NCI-H2171 (cell line): ENCODE results near the gene RHPN2.
"Not testable (repeated sequence)": the region's sequence is repeated elsewhere in the genome, so short reads cannot be mapped to it uniquely, and the experiment has no call there.

Experiments used
- DNase-seq: peaks from one replicate; lab custom pipeline; 2025; lab: John Stamatoyannopoulos, UW

Gene RHPN2

DNA sequence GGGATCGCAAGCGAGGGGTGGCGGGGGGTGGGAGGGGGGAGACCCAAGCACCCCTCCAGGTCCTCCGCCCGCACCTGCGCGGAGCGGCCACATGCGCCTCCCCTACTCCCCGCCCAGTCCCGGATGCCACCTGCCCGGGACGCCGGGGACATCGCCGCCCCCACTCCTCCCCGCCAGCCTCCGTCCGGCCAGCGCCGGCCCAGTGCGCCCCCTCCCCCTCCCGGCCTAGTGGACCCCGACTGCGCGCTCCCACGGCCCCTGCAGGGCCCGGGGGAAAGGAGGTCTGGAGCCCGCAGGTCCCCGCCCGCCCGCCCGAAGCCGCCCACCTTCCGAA lies 263 bp downstream of the RHPN2 start:
- peak; percentile 27 for DNase-seq

DNA sequence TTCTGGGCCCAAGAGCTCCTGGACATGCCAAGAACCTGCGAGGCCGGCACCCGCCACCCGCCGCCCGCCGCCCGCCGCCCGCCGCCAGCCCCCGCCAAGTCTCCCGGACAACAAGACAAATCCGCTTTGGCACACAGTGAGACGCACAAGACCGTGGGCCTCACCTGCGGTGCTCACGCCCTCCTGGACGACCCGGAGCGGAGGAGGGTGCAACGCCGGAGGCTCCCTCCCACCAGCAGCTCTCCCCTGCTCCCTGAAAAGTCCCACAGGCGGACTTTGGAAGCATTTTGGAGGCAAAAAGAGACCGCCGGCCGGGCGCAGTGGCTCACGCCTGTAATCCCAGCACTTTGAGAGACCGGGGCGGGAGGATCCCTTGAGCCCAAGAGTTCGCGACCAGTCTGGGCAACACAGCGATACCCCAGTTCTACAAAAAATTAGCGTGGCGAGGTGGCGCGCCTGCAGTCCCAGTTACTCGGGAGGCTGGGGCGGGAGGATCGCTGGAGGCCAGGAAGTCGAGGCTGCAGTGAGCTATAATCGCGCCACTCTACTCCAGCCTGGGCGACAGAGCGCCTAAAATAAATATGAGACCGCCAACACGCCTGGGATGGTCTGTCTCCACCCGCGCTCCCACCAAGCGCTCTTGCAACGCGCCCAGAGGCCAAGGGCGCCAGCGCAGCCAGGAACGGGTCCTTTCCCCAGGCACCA lies 783 bp downstream of the RHPN2 start:
- DNase-seq, result no peak

GRCh38 chr19:33063356-33063752 lies 1.3 kb downstream of the RHPN2 start:
- peak; percentile 11 for DNase-seq

GRCh38 chr19:33062902-33063301 lies 1.8 kb downstream of the RHPN2 start:
- DNase-seq, result no peak

DNA sequence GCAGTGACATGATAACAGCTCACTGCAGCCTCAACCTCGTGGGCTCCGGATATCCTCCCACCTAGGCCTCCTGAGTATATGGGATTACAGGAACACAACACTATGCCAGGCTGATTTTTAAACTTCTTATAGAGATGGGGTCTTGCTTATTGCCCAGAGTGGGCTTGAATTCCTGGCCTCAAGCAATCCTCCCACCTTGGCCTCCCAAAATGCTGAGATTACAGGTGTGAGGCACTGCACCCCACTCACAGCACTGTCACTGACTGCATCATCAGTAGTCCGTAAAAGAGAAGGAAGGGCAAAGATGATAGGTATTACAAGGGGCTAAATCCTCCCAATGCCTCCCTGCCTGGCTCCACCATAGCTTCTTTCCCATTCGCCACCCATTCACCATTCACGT lies 4.1 kb downstream of the RHPN2 start:
- DNase-seq, result no peak

DNA sequence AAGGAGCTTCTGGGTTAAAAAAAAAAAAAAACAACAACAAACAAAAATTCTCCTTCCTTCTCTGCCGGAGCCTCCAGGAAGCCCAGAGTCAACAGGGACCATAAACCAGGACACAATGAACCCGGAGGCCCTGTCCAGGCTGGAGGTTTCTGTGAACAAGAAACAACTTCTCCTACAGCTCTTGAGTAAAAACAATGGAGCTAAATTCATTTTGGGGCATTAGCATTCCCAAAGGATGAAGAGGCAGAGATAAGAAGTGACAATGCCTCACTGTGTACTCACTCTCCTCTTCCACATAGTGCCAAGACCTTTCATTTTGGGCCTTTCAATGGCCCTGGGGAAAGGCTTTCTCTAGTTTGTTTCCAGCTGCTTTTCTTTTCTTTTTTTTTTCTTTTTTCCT lies 9.0 kb downstream of the RHPN2 start:
- DNase-seq, result no peak

- no peak for DNase-seq
Observed at GRCh38 chr19:33054623-33055022, 10.1 kb downstream of the RHPN2 start.

GRCh38 chr19:33052352-33052972 lies 12.2 kb downstream of the RHPN2 start:
- DNase-seq, result peak; percentile 34

DNA sequence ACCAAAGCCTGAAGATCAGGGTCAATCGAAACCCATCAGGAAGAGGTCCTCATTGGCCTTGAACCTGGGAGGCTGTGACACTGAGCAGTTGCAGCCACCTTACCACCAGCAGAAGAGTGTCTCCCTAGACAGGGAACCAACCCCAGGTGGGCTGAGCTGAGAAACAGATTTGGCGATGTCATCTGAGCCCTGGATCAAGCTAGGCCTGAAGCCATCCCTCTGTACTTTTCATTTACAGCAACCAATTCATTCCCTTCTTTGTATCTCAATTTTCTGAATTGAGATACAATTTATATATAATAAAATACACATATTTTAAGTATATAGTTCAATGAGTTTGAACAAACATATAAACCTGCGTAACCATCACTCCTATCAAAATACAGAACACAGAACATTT lies 14.6 kb downstream of the RHPN2 start:
- DNase-seq, result no peak

DNA sequence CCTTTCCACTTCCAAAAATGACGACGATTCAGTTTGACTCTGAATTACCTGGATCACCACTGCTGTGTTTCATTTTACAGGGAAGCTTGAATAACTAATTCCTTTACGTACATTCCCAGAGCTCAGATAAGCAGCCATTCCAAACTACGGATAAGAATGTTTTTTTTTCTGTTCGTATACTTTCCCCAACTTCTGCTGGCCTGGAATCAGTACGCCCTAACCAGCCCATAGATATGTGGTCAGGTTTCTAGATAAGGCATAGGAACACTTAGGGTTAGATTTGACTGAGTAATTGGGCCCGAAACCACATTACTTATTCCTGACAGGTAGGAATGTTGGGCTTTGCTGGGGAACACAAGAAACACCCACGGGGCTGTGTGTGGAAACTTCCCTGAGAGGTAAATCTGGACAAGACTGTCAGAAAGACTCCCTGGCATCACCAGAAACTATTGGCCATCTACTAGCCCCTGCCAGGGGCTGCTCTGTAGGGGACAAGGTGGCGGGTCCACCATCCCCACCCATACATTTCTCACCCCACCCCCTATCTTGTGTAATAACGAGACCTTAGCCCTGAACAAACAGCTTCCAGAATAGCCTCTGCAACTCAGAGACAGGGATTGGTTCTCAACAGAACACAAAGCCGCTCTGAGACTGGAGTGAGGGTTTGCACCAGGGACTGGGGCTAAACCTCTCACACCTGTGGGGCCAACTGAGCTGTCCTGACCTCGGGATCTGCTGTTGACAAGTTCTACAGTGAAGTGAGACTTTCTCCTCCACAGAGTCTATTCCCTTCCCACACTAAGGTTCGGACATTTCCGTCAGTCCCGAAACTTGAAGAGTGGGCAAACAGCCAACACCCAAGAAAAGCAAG lies 15.6 kb downstream of the RHPN2 start:
- DNase-seq, result no peak

GRCh38 chr19:33047422-33047821 lies 17.3 kb downstream of the RHPN2 start:
- DNase-seq, result no peak

- not testable (repeated sequence) for DNase-seq
Observed at GRCh38 chr19:33041828-33042160, 22.9 kb downstream of the RHPN2 start.

GRCh38 chr19:33040994-33041827 lies 23.5 kb downstream of the RHPN2 start:
- DNase-seq, result no peak

DNA sequence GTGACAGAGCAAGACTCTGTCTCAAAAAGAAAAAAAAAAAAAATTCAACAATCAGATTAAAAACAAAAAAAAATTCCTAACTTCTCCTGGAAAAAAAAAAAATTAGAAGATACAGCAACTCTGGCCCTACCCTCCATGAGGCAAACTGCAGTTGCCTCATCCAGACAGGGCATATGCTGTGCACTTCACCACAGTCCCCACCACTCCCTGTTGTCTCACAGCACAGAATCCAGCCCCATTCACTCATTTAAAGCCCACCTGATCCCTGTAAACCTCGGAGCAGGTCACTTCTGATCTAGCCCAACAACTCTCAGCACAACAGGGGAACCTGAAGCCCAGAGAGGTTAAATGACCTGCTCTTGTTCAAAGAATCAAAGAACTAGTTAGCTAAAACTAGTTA lies 24.9 kb downstream of the RHPN2 start:
- no peak for DNase-seq

GRCh38 chr19:33039108-33039599 lies 25.5 kb downstream of the RHPN2 start:
- DNase-seq, result no peak

DNA sequence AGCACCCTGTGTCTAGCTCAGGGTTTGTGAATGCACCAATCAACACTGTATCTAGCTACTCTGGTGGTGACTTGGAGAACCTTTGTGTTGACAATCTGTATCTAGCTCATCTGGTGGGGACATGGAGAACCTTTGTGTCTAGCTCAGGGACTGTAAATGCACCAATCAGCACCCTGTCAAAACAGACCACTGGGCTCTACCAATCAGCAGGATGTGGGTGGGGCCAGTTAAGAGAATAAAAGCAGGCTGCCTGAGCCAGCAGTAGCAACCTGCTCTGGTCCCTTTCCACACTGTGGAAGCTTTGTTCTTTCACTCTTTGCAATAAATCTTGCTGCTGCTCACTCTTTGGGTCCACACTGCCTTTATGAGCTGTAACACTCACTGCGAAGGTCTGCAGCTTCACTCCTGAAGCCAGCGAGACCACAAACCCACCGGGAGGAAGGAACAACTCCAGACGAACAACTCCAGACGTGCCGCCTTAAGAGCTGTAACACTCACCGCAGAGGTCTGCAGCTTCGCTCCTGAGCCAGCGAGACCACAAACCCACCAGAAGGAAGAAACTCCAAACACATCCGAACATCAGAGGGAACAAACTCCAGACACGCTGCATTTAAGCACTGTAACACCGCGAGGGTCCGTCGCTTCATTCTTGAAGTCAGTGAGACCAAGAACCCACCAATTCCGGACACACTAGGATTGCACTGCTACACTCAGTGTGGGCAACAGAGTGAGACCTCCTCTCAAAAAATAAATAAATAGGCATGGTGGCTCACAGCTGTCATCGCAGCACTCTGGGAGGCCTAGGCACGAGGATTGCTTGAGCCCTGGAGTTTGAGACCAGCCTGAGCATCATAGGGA lies 27.3 kb downstream of the RHPN2 start:
- not testable (repeated sequence) for DNase-seq

- DNase-seq, result not testable (repeated sequence)
Observed at GRCh38 chr19:33036370-33037167, 28.1 kb downstream of the RHPN2 start.

DNA sequence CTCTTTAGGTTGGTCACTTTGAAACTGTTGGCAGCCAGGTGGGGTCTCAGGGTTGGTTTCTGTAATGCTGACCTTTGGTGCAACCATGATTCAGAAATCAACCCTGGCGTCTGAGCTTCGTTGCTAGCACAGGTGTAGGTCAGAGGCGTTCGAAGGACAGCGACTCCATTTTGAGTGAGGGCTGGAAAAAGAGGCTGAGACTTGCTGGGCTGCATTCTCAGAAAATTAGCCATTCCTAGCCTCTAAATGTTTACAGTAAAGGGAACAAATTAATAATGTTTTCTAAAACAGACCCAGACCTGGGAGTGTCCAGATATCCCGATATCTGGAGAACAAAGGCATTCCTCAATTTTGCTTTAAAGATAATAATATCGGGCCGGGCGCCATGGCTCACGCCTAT lies 29.2 kb downstream of the RHPN2 start:
- no peak for DNase-seq

- DNase-seq, result no peak
Observed at GRCh38 chr19:33032218-33032781, 32.4 kb downstream of the RHPN2 start.

DNA sequence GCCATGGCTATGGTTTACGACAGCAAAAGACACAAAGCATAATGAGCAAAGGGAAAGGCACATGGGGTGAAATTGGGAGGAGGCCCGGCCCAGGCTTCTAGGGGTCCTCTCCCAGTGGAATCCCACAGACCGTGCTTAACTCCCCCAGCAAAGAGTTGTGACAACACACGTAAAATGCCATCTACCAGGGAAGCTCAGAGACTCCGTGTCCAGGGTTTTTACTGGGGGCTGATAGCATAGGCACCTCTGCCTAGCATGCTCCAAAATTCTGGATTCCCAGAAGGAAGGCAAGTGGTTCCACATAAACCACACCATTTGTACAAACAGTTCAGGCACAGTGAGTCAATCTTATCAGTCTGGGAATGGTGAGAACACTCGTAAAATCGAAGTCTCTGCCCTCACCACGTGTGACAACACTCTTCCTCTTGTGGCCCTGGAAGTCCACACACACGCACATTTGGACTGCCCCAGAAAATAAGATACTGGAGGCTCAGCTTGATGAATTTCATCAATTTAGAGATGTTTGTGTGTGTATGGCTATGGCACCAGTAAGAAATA lies 34.9 kb downstream of the RHPN2 start:
- no peak for DNase-seq
